ENCODE results near the gene TBL2.
A peak's percentile ranks its signal among the peaks of the same experiment; 100 is the strongest.

GRCh38 chr7:73522105-73522872 lies 56.1 kb downstream of the TBL2 start, which contains the start of gene BAZ1B:
- TF ChIP-seq CTCF (conservative IDR thresholded peaks at IDR 0.05; ENCODE audit: low read depth, low read length) (no peak), MAFK (IDR thresholded peaks at IDR 0.05; ENCODE audit: low read depth, low read length) (no peak), CEBPB (IDR thresholded peaks at IDR 0.05; ENCODE audit: low read depth, low read length) (0 out of 2 replicates have a peak, but pooled peaks have one; percentile 14), RAD21 (IDR thresholded peaks at IDR 0.05; ENCODE audit: low read length) (no peak), POLR2A (IDR thresholded peaks at IDR 0.05; ENCODE audit: low read depth, low read length) (no peak), SMC3 (IDR thresholded peaks at IDR 0.05; ENCODE audit: low read depth, low read length) (no peak), NFE2L2 (IDR thresholded peaks at IDR 0.05; ENCODE audit: low read depth, low read length) (no peak), RFX5 (IDR thresholded peaks at IDR 0.05; ENCODE audit: low read depth, low read length) (no peak), BHLHE40 (IDR thresholded peaks at IDR 0.05; ENCODE audit: low read depth, low read length) (peak; percentile 31; the same call in 1 of the 2 replicates)
- TF ChIP-seq, protein P1, sequence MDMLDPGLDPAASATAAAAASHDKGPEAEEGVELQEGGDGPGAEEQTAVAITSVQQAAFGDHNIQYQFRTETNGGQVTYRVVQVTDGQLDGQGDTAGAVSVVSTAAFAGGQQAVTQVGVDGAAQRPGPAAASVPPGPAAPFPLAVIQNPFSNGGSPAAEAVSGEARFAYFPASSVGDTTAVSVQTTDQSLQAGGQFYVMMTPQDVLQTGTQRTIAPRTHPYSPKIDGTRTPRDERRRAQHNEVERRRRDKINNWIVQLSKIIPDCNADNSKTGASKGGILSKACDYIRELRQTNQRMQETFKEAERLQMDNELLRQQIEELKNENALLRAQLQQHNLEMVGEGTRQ (IDR thresholded peaks at IDR 0.05; ENCODE audit: low read depth, low read length): 0 out of 2 replicates have a peak, but pooled peaks have one; percentile 11

Data from IMR-90 (cell line).